HepG2 (cell line): ENCODE data around the gene TOB1. TPM values are rescaled to one million over a fixed set of nuclear protein-coding genes. Genes with fewer than 3 reads are reported as not detected.

Source experiments
- ARNTL ChIP-seq: sonication (generic); formaldehyde crosslinking; IDR thresholded peaks from 2 replicates; pipeline ENCODE4 v1.4.0; 2020; ENCODE audit warnings: mild to moderate bottlenecking, missing genetic modification reagents
- BORCS8-MEF2B ChIP-seq: sonication (generic); formaldehyde crosslinking; IDR thresholded peaks from 2 replicates; pipeline ENCODE4 v1.8.0; 2022; ENCODE audit warnings: mild to moderate bottlenecking, missing genetic modification reagents
- CC2D1A ChIP-seq: sonication (generic); formaldehyde crosslinking; IDR thresholded peaks from 2 replicates; pipeline ENCODE4 v1.8.1; 2023; ENCODE audit warnings: mild to moderate bottlenecking, missing genetic modification reagents
- FOSL2 ChIP-seq: sonication (generic); formaldehyde crosslinking; IDR thresholded peaks from 2 replicates; pipeline ENCODE4 v1.4.0; 2020; ENCODE audit warnings: missing genetic modification reagents
- GABPB1 ChIP-seq: IDR thresholded peaks from 2 replicates; pipeline ENCODE4 v1.6.1; 2016; ENCODE audit warnings: mild to moderate bottlenecking, missing genetic modification reagents, moderate library complexity, missing compliant biosample characterization
- HNRNPUL1 ChIP-seq: fragments of 200-400 bp; formaldehyde crosslinking; IDR thresholded peaks from 2 replicates; pipeline ENCODE4 v1.6.1; 2017; ENCODE audit warnings: low read depth, mild to moderate bottlenecking, low read length, moderate library complexity
- JUN ChIP-seq: sonication (generic); formaldehyde crosslinking; IDR thresholded peaks from 2 replicates; pipeline ENCODE4 v1.4.0; 2020; ENCODE audit warnings: mild to moderate bottlenecking, missing genetic modification reagents
- KLF6 ChIP-seq: IDR thresholded peaks from 2 replicates; pipeline ENCODE4 v1.8.0; 2016; ENCODE audit warnings: missing biosample characterization, missing genetic modification reagents
- NONO ChIP-seq, 2 experiments: fragments of 450-650 bp in 1 of 2; sonication (generic) in 1 of 2; formaldehyde crosslinking in 1 of 2; IDR thresholded peaks in 1 of 2; conservative IDR thresholded peaks in 1 of 2; 2 replicates each; pipeline versions ENCODE4 v1.6.1 to v1.8.0; 2017 to 2022; ENCODE audit warnings: mild to moderate bottlenecking in 1 of 2, missing genetic modification reagents in 1 of 2, moderate library complexity in 1 of 2
- RARA ChIP-seq: IDR thresholded peaks from 2 replicates; pipeline ENCODE4 v1.6.1; 2016; ENCODE audit warnings: missing genetic modification reagents, missing compliant biosample characterization
- ZBTB38 ChIP-seq: sonication (generic); formaldehyde crosslinking; IDR thresholded peaks from 2 replicates; pipeline ENCODE4 v1.5.1; 2020; ENCODE audit warnings: mild to moderate bottlenecking, missing genetic modification reagents
- ZMYM2 ChIP-seq: sonication (generic); formaldehyde crosslinking; IDR thresholded peaks from 2 replicates; pipeline ENCODE4 v1.8.0; 2022; ENCODE audit warnings: mild to moderate bottlenecking, missing genetic modification reagents
- ZNF256 ChIP-seq: sonication (generic); formaldehyde crosslinking; conservative IDR thresholded peaks from 2 replicates; pipeline ENCODE4 v1.4.0; 2020; ENCODE audit warnings: missing genetic modification reagents
- ZNF274 ChIP-seq: sonication (generic); formaldehyde crosslinking; IDR thresholded peaks from 2 replicates; pipeline ENCODE4 v1.5.1; 2020; ENCODE audit warnings: mild to moderate bottlenecking, missing genetic modification reagents
- ZNF432 ChIP-seq: sonication (generic); formaldehyde crosslinking; IDR thresholded peaks from 2 replicates; pipeline ENCODE4 v1.5.0; 2020; ENCODE audit warnings: missing genetic modification reagents, mild to moderate bottlenecking, borderline replicate concordance
- ZNF501 ChIP-seq: sonication (generic); formaldehyde crosslinking; IDR thresholded peaks from 2 replicates; pipeline ENCODE4 v1.5.1; 2020; ENCODE audit warnings: mild to moderate bottlenecking, moderate library complexity, missing genetic modification reagents
- ZNF674 ChIP-seq: sonication (generic); formaldehyde crosslinking; IDR thresholded peaks from 2 replicates; pipeline ENCODE4 v1.5.0; 2020; ENCODE audit warnings: low read depth, mild to moderate bottlenecking, missing genetic modification reagents
- ZNF724P ChIP-seq: sonication (generic); formaldehyde crosslinking; IDR thresholded peaks from 2 replicates; pipeline ENCODE4 v1.8.0; 2022; ENCODE audit warnings: missing genetic modification reagents, borderline replicate concordance
- ZNF737 ChIP-seq: sonication (generic); formaldehyde crosslinking; IDR thresholded peaks from 2 replicates; pipeline ENCODE4 v1.5.0; 2020; ENCODE audit warnings: missing genetic modification reagents, mild to moderate bottlenecking, borderline replicate concordance
- ZNF879 ChIP-seq: sonication (generic); formaldehyde crosslinking; IDR thresholded peaks from 2 replicates; pipeline ENCODE4 v1.8.1; 2023; ENCODE audit warnings: missing genetic modification reagents
- polyA plus RNA-seq, 8 experiments: library from polyadenylated mRNA; depleted of rRNA in 3 of 8; stranded (reverse) in 7 of 8; unstranded in 1 of 8; fragments of >200 nt; fragmentation: Illumina TruSeq in 4 of 8; extraction: Trizol in 4 of 8; gene quantifications; 2 replicates each; pipeline versions ENCODE4 v1.2.1 to v1.2.3, GENCODE V29; 2011 to 2016; ENCODE audit warnings: low read depth in 4 of 8, missing spikeins in 1 of 8, mixed read lengths in 1 of 8; ENCODE audit not compliant: insufficient read depth in 1 of 8
- total RNA-seq, 5 experiments: library from RNA; depleted of rRNA; stranded (reverse); fragments of >200 nt; fragmentation: Illumina TruSeq; extraction: Trizol; gene quantifications; 2 replicates each; pipeline ENCODE4 v1.2.3, GENCODE V29; 2016; ENCODE audit warnings: low read depth in 1 of 5
- TF ChIP-seq, protein P1 (sequence below), 2 experiments: fragments of 450-650 bp in 1 of 2; sonication (generic) in 1 of 2; formaldehyde crosslinking; IDR thresholded peaks; 2 replicates each; pipeline versions ENCODE4 v1.5.0 to v1.8.0; 2020 to 2022; ENCODE audit warnings: mild to moderate bottlenecking in 1 of 2, missing genetic modification reagents in 1 of 2
- TF ChIP-seq, protein P2 (sequence below): sonication (generic); formaldehyde crosslinking; IDR thresholded peaks from 2 replicates; pipeline ENCODE4 v1.8.0; 2022; ENCODE audit warnings: mild to moderate bottlenecking, missing genetic modification reagents; ENCODE audit not compliant: insufficient replicate concordance
- TF ChIP-seq, protein P3 (sequence below): sonication (generic); formaldehyde crosslinking; IDR thresholded peaks from 2 replicates; pipeline ENCODE4 v1.5.0; 2020; ENCODE audit warnings: missing genetic modification reagents

Gene TOB1
- total and polyA plus RNA-seq, 2 of the 13 experiments (the other 11 are each of a cell fraction or from before 2014, with no cell fraction given), result 21.9 to 57.7 TPM

DNA sequence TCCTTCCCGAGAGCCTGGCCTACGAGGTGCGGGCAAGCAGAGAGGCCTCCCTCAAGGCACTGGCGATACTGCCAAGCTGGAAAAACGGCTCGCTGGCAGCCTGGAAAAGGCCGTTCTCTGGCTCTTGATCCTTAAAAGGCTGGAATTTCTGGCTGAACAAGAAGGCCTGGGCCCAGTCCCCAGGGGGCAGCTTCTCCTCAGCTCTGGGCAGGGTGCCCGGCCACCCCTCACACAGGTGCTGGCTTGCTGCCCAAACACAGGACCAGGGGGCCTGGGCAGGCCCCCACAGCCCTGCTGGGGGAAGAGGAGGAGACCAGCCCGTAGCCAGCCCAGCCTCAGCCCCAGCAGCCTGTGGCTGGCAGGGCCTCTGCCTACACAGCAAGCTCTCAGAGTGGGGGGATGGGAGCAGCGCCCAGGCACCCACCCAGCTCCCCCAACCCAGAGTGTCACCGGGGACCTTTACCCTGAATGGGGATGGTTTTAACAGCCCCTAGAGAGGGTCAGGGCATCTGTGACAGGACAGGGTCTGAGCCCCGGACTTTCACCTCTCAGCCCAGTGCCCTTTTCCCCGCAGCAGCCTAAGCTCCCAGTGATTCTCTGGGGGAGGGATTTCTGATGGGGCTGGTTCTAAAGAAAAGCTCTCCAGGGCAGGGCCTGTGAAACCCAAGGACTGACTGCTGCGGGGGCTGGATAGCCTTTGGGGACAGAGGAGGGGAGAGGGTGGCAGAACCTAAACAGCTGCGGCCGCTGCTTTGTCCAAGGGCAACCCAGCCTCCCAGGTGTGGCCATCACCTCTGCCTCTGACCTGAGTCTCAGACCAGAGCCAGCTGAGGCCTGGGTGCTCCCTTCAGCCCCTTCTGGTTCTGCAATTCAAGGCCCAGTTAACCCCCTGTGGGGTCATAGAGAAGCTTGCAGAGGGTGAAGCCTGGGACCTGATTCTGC, 38.6 kb upstream of the TOB1 start (continued):
- peak; percentile 89 for TF ChIP-seq ZNF501 (CRISPR knock-in tag)
- TF ChIP-seq ZMYM2 (CRISPR knock-in tag), result peak; percentile 78
- 0 out of 2 replicates have a peak, but pooled peaks have one; percentile 11 for TF ChIP-seq ARNTL
- TF ChIP-seq HNRNPUL1, result no peak
- no peak for TF ChIP-seq ZNF879 (CRISPR knock-in tag)
- TF ChIP-seq JUN, result no peak
- TF ChIP-seq ZNF674, result no peak
- TF ChIP-seq FOSL2 (CRISPR knock-in tag), result no peak
- TF ChIP-seq, protein P1, sequence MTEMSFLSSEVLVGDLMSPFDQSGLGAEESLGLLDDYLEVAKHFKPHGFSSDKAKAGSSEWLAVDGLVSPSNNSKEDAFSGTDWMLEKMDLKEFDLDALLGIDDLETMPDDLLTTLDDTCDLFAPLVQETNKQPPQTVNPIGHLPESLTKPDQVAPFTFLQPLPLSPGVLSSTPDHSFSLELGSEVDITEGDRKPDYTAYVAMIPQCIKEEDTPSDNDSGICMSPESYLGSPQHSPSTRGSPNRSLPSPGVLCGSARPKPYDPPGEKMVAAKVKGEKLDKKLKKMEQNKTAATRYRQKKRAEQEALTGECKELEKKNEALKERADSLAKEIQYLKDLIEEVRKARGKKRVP (CRISPR knock-in tag; IDR thresholded peaks at IDR 0.05), result no peak
- TF ChIP-seq ZNF256, result 0 out of 2 replicates have a peak, but pooled peaks have one; percentile 25
- TF ChIP-seq ZBTB38 (CRISPR knock-in tag), result peak; percentile 38; the same call in 1 of the 2 replicates
- TF ChIP-seq, protein P2, sequence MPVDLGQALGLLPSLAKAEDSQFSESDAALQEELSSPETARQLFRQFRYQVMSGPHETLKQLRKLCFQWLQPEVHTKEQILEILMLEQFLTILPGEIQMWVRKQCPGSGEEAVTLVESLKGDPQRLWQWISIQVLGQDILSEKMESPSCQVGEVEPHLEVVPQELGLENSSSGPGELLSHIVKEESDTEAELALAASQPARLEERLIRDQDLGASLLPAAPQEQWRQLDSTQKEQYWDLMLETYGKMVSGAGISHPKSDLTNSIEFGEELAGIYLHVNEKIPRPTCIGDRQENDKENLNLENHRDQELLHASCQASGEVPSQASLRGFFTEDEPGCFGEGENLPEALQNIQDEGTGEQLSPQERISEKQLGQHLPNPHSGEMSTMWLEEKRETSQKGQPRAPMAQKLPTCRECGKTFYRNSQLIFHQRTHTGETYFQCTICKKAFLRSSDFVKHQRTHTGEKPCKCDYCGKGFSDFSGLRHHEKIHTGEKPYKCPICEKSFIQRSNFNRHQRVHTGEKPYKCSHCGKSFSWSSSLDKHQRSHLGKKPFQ (CRISPR knock-in tag), result peak; percentile 65
- TF ChIP-seq GABPB1 (CRISPR knock-in tag), result peak; percentile 54; the same call in 1 of the 2 replicates
- peak; percentile 75 for TF ChIP-seq BORCS8-MEF2B (CRISPR knock-in tag)
- peak; percentile 63; the same call in 1 of the 2 replicates for TF ChIP-seq KLF6 (CRISPR knock-in tag)
- peak; percentile 16; the same call in 1 of the 2 replicates for TF ChIP-seq ZNF724P
- TF ChIP-seq RARA, result peak; percentile 64; the same call in 1 of the 2 replicates
- TF ChIP-seq, protein P3, sequence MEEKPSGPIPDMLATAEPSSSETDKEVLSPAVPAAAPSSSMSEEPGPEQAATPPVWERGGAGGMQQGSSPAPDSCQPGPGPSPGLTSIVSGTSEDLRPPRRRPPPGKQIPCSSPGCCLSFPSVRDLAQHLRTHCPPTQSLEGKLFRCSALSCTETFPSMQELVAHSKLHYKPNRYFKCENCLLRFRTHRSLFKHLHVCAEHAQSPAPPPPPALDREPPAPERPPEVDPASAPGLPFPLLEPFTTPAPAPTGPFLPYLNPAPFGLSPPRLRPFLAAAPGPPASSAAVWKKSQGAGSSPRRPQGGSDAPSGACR, result peak; percentile 86
- peak; percentile 78; the same call in 1 of the 2 replicates for TF ChIP-seq ZNF737 (CRISPR knock-in tag)
- no peak for TF ChIP-seq ZNF274 (CRISPR knock-in tag)
- TF ChIP-seq CC2D1A (CRISPR knock-in tag), result 0 out of 2 replicates have a peak, but pooled peaks have one; percentile 54
- no peak for TF ChIP-seq ZNF432 (CRISPR knock-in tag)
- TF ChIP-seq NONO (IDR thresholded peaks at IDR 0.05), result no peak
- TF ChIP-seq NONO (CRISPR knock-in tag; conservative IDR thresholded peaks at IDR 0.05), result peak; percentile 60; the same call in 1 of the 2 replicates
